UCSD-AML1 (cell line): Measurements from ENCODE around the gene PATZ1.

ENCODE experiments used
- DNase-seq: peaks from one replicate; lab custom pipeline; 2025; ENCODE audit not compliant: unreplicated experiment; lab: John Stamatoyannopoulos, UW

PATZ1 gene

DNA sequence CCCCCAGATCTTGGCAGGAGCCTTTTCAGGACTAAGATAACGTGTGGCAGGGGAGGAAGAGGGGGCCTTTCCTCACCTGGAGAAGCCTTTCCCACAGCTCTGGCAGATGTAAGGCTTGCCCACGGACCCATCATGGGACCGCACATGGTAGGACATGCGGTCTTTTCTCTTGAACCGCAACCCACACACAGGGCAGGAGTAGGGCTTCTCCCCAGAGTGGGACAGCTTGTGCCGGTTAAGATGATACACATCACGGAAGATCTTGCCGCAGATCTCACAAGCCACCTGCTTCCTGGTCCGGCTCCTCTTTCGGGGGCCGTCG, 1.9 kb downstream of the PATZ1 start:
- DNase-seq, result no peak

- DNase-seq, result peak; percentile 55
Measured at GRCh38 chr22:31343235-31344191, 2.6 kb downstream of the PATZ1 start.

DNA sequence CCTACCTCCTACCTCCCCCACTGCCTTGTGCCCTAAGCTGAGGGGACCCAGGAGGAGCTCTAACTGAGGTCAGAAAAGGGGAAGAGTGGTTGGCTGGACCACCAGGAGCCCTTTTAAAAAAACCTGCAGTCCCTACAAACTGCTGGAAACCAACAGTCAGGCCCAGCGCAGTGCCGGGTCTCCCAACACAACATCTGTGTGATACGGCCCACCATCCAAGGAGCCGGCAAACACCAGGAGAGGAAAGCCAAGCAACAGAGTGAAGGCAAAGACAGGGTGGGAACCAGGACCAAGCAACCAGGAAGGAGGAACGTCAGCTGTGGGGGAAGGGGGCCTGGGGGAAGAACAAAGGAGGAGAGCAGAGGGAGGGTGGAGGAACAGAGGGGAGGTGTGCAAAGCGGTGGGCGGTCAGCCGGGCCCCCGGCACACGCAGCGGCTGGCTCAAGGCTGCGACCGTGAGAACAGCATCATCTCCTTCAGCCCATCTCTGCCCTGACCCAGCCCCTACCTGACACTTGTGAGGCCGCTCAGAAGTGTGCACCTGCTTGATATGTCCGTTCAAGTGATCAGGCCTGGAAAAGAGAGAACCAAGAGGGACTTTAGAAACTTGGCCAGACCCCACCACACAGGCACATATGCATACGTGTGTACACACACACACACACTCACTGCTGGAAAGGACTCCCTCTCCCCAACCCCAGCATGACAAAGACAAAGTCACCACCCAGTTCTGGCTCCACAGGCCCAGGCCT, 3.6 kb downstream of the PATZ1 start:
- no peak for DNase-seq

- no peak for DNase-seq
Measured at GRCh38 chr22:31341386-31342088, 4.6 kb downstream of the PATZ1 start.

DNA sequence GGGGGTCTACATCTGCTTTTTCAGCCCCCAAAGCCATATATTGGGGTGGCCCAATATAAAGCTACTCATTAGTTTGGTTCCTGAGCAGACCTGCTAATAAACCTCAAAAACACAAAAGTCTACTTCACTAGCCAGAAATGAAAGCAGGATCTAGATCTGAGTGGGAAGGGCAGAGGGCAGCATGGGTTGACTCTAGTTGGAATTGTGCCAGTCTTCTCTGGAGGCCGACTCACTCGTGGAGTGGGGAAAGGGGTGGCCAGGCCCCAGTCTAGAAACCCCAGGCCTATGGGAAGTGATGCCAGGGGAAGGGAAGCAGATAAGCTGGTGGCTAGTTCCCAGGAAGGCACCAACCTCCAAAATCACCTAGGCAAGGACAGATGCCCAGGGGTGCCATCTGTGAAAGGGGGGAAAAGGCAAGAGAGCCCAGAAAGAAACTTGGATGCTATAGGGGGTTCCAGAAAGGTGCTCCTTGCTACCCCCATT, 5.3 kb downstream of the PATZ1 start:
- no peak for DNase-seq

DNA sequence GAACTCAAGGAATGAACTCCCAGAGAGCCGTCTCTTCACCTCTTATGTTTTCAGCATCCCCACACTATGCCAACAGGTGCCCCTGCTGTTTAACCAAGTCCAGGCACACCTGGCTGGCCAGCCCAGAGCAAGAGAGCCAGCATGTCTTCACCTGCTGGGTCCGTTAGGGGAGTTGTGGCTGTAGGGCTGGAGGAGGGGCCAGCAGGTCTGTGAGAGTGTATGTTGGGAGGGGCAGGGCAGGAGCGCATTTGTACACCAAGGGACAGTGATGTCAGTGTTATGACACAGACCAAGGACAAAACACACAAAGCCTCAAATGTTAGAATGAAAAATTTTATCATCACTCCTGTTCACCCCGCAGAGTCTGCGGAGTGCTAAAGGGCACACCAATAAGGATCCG, 5.8 kb downstream of the PATZ1 start:
- no peak for DNase-seq

- no peak for DNase-seq
Measured at GRCh38 chr22:31339148-31339832, 6.9 kb downstream of the PATZ1 start.

DNA sequence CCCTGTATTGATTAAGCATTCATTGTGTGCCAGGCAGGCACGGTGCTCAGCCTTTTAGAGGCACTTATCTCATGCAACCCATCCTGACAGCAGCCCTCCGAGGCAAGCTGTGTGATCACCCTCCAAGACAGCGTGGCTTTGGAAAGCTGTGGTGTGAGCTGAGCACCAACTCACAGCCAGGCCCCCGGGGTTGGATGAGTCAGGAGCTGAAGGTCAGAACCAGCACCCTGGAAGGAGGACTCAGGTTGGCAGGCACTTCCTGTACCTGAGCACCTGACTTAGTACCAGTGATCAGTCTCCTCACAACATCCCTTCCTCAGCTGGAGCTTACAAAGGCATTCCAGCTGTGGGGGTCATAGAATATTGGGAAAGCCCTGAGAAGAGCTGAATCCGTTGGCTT, 9.0 kb downstream of the PATZ1 start:
- DNase-seq, result no peak

DNA sequence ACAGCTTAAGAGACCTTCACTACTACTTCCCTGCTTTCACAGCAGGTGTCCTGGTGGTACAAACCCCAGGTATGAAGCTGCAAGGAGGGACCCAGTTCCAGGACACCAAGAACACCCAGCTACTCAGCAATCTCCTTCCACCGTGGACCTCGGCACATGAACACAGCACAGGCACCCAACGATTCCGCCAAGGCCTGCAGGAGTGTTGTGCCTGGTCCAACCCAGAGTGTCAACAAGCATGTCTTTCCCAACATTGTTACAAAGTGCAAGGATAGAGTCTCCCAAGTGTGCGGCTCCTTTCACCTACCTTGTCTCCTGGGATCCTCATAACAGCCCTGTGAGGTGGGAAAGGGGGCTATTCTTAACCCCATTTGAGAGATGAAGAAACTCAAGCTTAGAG, 11.8 kb downstream of the PATZ1 start:
- DNase-seq, result no peak

GRCh38 chr22:31333641-31334040, 12.5 kb downstream of the PATZ1 start:
- DNase-seq, result no peak

DNA sequence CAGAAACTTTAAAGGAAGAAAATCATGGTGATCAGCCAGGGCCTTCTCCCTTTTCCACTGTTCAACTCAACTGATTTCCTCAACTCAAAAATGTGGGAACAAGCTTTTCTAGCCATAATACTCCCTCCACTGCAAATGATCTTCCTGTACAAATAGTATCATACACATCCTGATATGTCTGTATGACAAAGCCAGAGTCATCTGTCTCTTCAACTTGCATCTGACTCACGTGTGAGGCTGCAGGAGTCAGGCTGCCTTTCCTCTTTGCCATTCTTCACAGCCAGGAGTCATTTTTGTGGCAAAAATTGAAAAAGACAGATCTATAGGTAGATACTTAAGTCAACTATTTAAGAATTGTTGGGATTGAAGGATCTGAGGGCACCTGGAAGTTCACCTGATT, 13.3 kb downstream of the PATZ1 start:
- no peak for DNase-seq

GRCh38 chr22:31332010-31332409, 14.1 kb downstream of the PATZ1 start:
- no peak for DNase-seq

GRCh38 chr22:31329453-31330215, 16.5 kb downstream of the PATZ1 start:
- no peak for DNase-seq

GRCh38 chr22:31329029-31329428, 17.1 kb downstream of the PATZ1 start:
- DNase-seq, result no peak

DNA sequence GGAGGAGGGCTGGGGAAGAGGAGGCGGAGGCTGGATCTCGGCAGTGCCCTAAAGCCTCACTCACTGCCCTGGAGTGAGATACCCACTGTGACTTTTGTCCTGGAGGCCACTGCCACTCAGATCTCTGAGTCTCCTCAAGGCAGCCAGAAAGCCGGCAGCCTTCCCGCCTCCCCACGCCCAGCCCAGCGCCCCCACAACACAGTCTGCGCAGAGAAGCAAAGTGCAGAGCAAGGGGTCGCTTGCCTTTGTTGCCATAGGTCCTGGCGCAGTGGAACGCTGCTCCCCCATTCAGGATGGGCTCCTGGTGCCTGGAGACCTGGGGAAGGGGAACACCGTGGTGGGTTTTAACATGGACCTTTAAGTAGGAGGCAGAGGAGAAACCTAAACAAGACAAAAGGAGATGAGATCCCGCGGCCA, 17.6 kb downstream of the PATZ1 start:
- DNase-seq, result no peak

- no peak for DNase-seq
Measured at GRCh38 chr22:31327806-31328543, 18.2 kb downstream of the PATZ1 start.

DNA sequence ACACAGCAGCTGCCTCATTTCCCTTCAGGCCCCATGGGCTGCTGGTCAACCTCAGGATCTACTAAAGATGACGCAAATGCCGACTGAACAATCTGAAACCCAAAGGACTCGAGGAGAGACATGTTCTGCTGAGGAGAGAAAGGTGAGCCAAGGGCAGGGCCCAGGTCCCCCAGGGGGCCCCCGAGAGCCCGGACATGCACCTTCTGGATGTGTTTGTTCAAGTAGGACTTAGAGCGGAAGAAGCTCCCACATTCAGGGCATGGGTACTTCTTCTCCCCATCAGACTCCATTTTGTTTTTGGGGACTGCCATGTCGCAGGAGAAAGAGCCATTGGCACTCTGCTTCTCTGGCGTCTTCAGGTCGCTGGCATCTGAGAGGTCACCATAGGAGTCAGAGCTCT, 19.3 kb downstream of the PATZ1 start:
- DNase-seq, result no peak

- DNase-seq, result no peak
Measured at GRCh38 chr22:31323578-31324550, 22.3 kb downstream of the PATZ1 start.
